HUES6 (cell line): Measurements from ENCODE around the gene CCT8L2.
"Not testable (repeated sequence)": the region's sequence is repeated elsewhere in the genome, so short reads cannot be mapped to it uniquely, and the experiment has no call there.

ENCODE experiments used
- H3K27ac ChIP-seq: 2 replicates; pipeline ENCODE4 v1.7.0; 2013; ENCODE audit warnings: low read depth, mild to moderate bottlenecking, low read length, inconsistent platforms
- H3K27me3 ChIP-seq: 2 replicates; pipeline ENCODE4 v1.6.1; 2013; ENCODE audit warnings: low read length; ENCODE audit not compliant: control insufficient read depth, insufficient read depth
- H3K36me3 ChIP-seq: 2 replicates; pipeline ENCODE4 v1.6.1; 2013; ENCODE audit warnings: low read length; ENCODE audit not compliant: control insufficient read depth, insufficient read depth
- H3K4me1 ChIP-seq: 2 replicates; pipeline ENCODE4 v1.6.1; 2013; ENCODE audit warnings: low read length; ENCODE audit not compliant: control insufficient read depth, insufficient read depth
- H3K4me3 ChIP-seq: 2 replicates; pipeline ENCODE4 v1.5.1; 2013; ENCODE audit warnings: low read depth, low read length
- H3K9ac ChIP-seq: one replicate; pipeline ENCODE4 v1.6.1; 2013; ENCODE audit warnings: mild to moderate bottlenecking, low read length
- H3K9me3 ChIP-seq: 2 replicates; pipeline ENCODE4 v1.6.1; 2013; ENCODE audit warnings: low read depth, low read length; ENCODE audit not compliant: control insufficient read depth, insufficient read depth

The CCT8L2 gene

GRCh38 chr22:16592231-16592630 lies 379 bp downstream of the CCT8L2 start:
- not testable (repeated sequence) for H3K4me1 ChIP-seq, H3K4me3 ChIP-seq, H3K27ac ChIP-seq, H3K27me3 ChIP-seq, H3K36me3 ChIP-seq, H3K9ac ChIP-seq
- peaks cover 32% of the 10 kb centered on the region; the same call in 1 of the 2 replicates for H3K9me3 ChIP-seq

GRCh38 chr22:16591136-16591535 lies 1.5 kb downstream of the CCT8L2 start:
- H3K9ac ChIP-seq, H3K27ac ChIP-seq, H3K36me3 ChIP-seq, H3K4me3 ChIP-seq, H3K27me3 ChIP-seq, H3K4me1 ChIP-seq: not testable (repeated sequence)
- peaks cover 30% of the 10 kb centered on the region; the same call in 1 of the 2 replicates for H3K9me3 ChIP-seq

- Histone ChIP-seq H3K4me1 (no peaks in the 10 kb centered on the region), H3K36me3 (no peaks in the 10 kb centered on the region), H3K27me3 (no peaks in the 10 kb centered on the region), H3K27ac (no peak overlapping the region), H3K4me3 (no peak overlapping the region), H3K9me3 (peaks cover 19% of the 10 kb centered on the region; the same call in 1 of the 2 replicates), H3K9ac (no peak overlapping the region)
Measured at GRCh38 chr22:16586991-16587390, 5.6 kb downstream of the CCT8L2 start.

GRCh38 chr22:16586170-16586569 lies 6.4 kb downstream of the CCT8L2 start:
- Histone ChIP-seq H3K9ac (no peak overlapping the region), H3K36me3 (no peaks in the 10 kb centered on the region), H3K27me3 (no peaks in the 10 kb centered on the region), H3K4me3 (no peak overlapping the region), H3K4me1 (no peaks in the 10 kb centered on the region), H3K27ac (no peak overlapping the region), H3K9me3 (peaks cover 14% of the 10 kb centered on the region; the same call in 1 of the 2 replicates)

GRCh38 chr22:16580872-16581271 lies 11.7 kb downstream of the CCT8L2 start:
- H3K36me3 ChIP-seq, H3K27me3 ChIP-seq, H3K4me1 ChIP-seq, H3K4me3 ChIP-seq, H3K27ac ChIP-seq, H3K9me3 ChIP-seq, H3K9ac ChIP-seq: not testable (repeated sequence)

- H3K27ac ChIP-seq, H3K4me3 ChIP-seq, H3K27me3 ChIP-seq, H3K9ac ChIP-seq, H3K4me1 ChIP-seq, H3K36me3 ChIP-seq: not testable (repeated sequence)
- H3K9me3 ChIP-seq = peaks cover 16% of the 10 kb centered on the region; the same call in 1 of the 2 replicates
Measured at GRCh38 chr22:16569240-16569834, 23.3 kb downstream of the CCT8L2 start.

GRCh38 chr22:16568425-16568758 lies 24.2 kb downstream of the CCT8L2 start:
- no peak overlapping the region for H3K9ac ChIP-seq
- H3K9me3 ChIP-seq = peaks cover 22% of the 10 kb centered on the region; the same call in 1 of the 2 replicates

GRCh38 chr22:16567617-16568424 lies 24.8 kb downstream of the CCT8L2 start:
- H3K9ac ChIP-seq, H3K4me1 ChIP-seq, H3K4me3 ChIP-seq, H3K27ac ChIP-seq, H3K36me3 ChIP-seq, H3K27me3 ChIP-seq: not testable (repeated sequence)
- peaks cover 25% of the 10 kb centered on the region; the same call in 1 of the 2 replicates for H3K9me3 ChIP-seq

More at GRCh38 chr22:16568425-16568758, 24.2 kb downstream of the CCT8L2 start:
- Histone ChIP-seq H3K27me3 (no peaks in the 10 kb centered on the region), H3K36me3 (no peaks in the 10 kb centered on the region), H3K4me3 (no peak overlapping the region), H3K27ac (no peak overlapping the region), H3K4me1 (no peaks in the 10 kb centered on the region)

- not testable (repeated sequence) for H3K27ac ChIP-seq, H3K4me3 ChIP-seq, H3K4me1 ChIP-seq, H3K9ac ChIP-seq, H3K27me3 ChIP-seq, H3K36me3 ChIP-seq
- H3K9me3 ChIP-seq = peaks cover 25% of the 10 kb centered on the region; the same call in 1 of the 2 replicates
Measured at GRCh38 chr22:16566421-16567151, 26.0 kb downstream of the CCT8L2 start.

- H3K4me3 ChIP-seq, H3K9ac ChIP-seq, H3K27me3 ChIP-seq, H3K27ac ChIP-seq, H3K36me3 ChIP-seq, H3K4me1 ChIP-seq: not testable (repeated sequence)
- peaks cover 25% of the 10 kb centered on the region; the same call in 1 of the 2 replicates for H3K9me3 ChIP-seq
Measured at GRCh38 chr22:16565585-16566420, 26.8 kb downstream of the CCT8L2 start.
